HEK293 (cell line): ENCODE measurements around the gene SPTBN5.

ENCODE experiments used
- CTCF ChIP-seq: fragments of 450-650 bp; formaldehyde crosslinking; IDR thresholded peaks from 2 replicates; pipeline ENCODE4 v1.5.1; 2016; ENCODE audit warnings: missing biosample characterization, missing genetic modification characterization
- MZF1 ChIP-seq: fragments of 450-650 bp; formaldehyde crosslinking; IDR thresholded peaks from 2 replicates; pipeline ENCODE4 v1.5.1; 2017; ENCODE audit warnings: missing biosample characterization, missing genetic modification characterization, borderline replicate concordance
- YY1 ChIP-seq: fragments of 450-650 bp; formaldehyde crosslinking; IDR thresholded peaks from 2 replicates; pipeline ENCODE4 v1.5.1; 2018; ENCODE audit warnings: missing biosample characterization, missing genetic modification characterization
- ZBTB49 ChIP-seq: fragments of 450-650 bp; formaldehyde crosslinking; IDR thresholded peaks from 2 replicates; pipeline ENCODE4 v1.5.1; 2016; ENCODE audit warnings: missing biosample characterization, missing genetic modification characterization, low read depth
- ZNF138 ChIP-seq: fragments of 450-650 bp; formaldehyde crosslinking; IDR thresholded peaks from 2 replicates; pipeline ENCODE4 v1.5.1; 2016; ENCODE audit warnings: missing biosample characterization, missing genetic modification characterization, borderline replicate concordance
- ZNF274 ChIP-seq, 2 experiments: fragments of 200-500 bp in 1 of 2; fragments of 450-650 bp in 1 of 2; sonication (Bioruptor generic) in 1 of 2; formaldehyde crosslinking in 1 of 2; IDR thresholded peaks; 2 replicates each; pipeline versions ENCODE4 v1.5.1 to v1.6.1; 2014 to 2016; ENCODE audit warnings: borderline replicate concordance in 1 of 2, inconsistent platforms in 1 of 2, low read length in 1 of 2, missing biosample characterization in 1 of 2, missing genetic modification characterization in 1 of 2
- ZNF501 ChIP-seq: fragments of 450-650 bp; formaldehyde crosslinking; IDR thresholded peaks from 2 replicates; pipeline ENCODE4 v1.5.1; 2016; ENCODE audit warnings: missing biosample characterization, missing genetic modification characterization
- ZNF623 ChIP-seq: fragments of 450-650 bp; formaldehyde crosslinking; IDR thresholded peaks from 2 replicates; pipeline ENCODE4 v1.5.1; 2016; ENCODE audit warnings: missing biosample characterization, missing genetic modification characterization
- ZNF670 ChIP-seq: fragments of 450-650 bp; formaldehyde crosslinking; IDR thresholded peaks from 2 replicates; pipeline ENCODE4 v1.5.1; 2016; ENCODE audit warnings: missing biosample characterization, missing genetic modification characterization, low read depth
- ZXDB ChIP-seq: fragments of 450-650 bp; formaldehyde crosslinking; IDR thresholded peaks from 2 replicates; pipeline ENCODE4 v1.5.1; 2016; ENCODE audit warnings: missing biosample characterization, missing genetic modification characterization
- TF ChIP-seq, protein P1 (sequence below): fragments of 450-650 bp; formaldehyde crosslinking; IDR thresholded peaks from 2 replicates; pipeline ENCODE4 v1.5.1; 2016; ENCODE audit warnings: missing biosample characterization, missing genetic modification characterization
- TF ChIP-seq, protein P2 (sequence below): fragments of 450-650 bp; IDR thresholded peaks from 2 replicates; pipeline ENCODE4 v1.5.1; 2018; ENCODE audit warnings: missing biosample characterization, missing genetic modification characterization

- TF ChIP-seq YY1 (tag by site-specific recombination) (no peak), CTCF (tag by site-specific recombination) (no peak), ZXDB (no peak), ZBTB49 (tag by site-specific recombination) (no peak), ZNF670 (tag by site-specific recombination) (no peak), ZNF274 (IDR thresholded peaks at IDR 0.05; ENCODE audit: low read length) (no peak), ZNF274 (tag by site-specific recombination; IDR thresholded peaks at IDR 0.05; ENCODE audit: borderline replicate concordance) (no peak), ZNF623 (tag by site-specific recombination) (no peak), ZNF501 (no peak), MZF1 (tag by site-specific recombination) (no peak), ZNF138 (no peak)
- TF ChIP-seq, protein P1, sequence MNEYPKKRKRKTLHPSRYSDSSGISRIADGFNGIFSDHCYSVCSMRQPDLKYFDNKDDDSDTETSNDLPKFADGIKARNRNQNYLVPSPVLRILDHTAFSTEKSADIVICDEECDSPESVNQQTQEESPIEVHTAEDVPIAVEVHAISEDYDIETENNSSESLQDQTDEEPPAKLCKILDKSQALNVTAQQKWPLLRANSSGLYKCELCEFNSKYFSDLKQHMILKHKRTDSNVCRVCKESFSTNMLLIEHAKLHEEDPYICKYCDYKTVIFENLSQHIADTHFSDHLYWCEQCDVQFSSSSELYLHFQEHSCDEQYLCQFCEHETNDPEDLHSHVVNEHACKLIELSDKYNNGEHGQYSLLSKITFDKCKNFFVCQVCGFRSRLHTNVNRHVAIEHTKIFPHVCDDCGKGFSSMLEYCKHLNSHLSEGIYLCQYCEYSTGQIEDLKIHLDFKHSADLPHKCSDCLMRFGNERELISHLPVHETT, result no peak
- TF ChIP-seq, protein P2, sequence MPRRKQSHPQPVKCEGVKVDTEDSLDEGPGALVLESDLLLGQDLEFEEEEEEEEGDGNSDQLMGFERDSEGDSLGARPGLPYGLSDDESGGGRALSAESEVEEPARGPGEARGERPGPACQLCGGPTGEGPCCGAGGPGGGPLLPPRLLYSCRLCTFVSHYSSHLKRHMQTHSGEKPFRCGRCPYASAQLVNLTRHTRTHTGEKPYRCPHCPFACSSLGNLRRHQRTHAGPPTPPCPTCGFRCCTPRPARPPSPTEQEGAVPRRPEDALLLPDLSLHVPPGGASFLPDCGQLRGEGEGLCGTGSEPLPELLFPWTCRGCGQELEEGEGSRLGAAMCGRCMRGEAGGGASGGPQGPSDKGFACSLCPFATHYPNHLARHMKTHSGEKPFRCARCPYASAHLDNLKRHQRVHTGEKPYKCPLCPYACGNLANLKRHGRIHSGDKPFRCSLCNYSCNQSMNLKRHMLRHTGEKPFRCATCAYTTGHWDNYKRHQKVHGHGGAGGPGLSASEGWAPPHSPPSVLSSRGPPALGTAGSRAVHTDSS, result no peak
Measured at GRCh38 chr15:41897363-41897799, 3.5 kb upstream of the SPTBN5 start.
